Activated B cell treated with CpG ODN at 0.5 μM for 24 hours (primary cell): Measurements from ENCODE around the gene CORT. TPM values are rescaled to one million over a fixed set of nuclear protein-coding genes. Genes with fewer than 3 reads are reported as not detected.
A peak's percentile ranks its signal among the peaks of the same experiment; 100 is the strongest.
"Not testable (repeated sequence)": the region's sequence is repeated elsewhere in the genome, so short reads cannot be mapped to it uniquely, and the experiment has no call there.

ENCODE experiments used
- ATAC-seq: fragments of 200-7000 bp; cut with Tn5 transposase; one replicate; pipeline ENCODE4 v1.10.0; 2021; ENCODE audit warnings: low read depth, mild to moderate bottlenecking, moderate library complexity
- CTCF ChIA-PET: fragments of 350-600 bp; sonication (Branson Sonifier 250); formaldehyde crosslinking; loops from one replicate; lab custom pipeline; 2021; ENCODE audit warnings: antibody characterized with exemption; lab: Charles Lee
- POLR2A ChIA-PET: fragments of 350-600 bp; sonication (Branson Sonifier 250); formaldehyde crosslinking; loops from one replicate; lab custom pipeline; 2021; ENCODE audit warnings: antibody characterized with exemption; lab: Charles Lee
- DNase-seq: peaks from one replicate; pipeline ENCODE4 v3.0.0; 2022
- H3K27ac Mint-ChIP-seq: one replicate; pipeline ENCODE4 v1.8.0; 2020; ENCODE audit warnings: mixed read lengths
- H3K27me3 Mint-ChIP-seq: one replicate; pipeline ENCODE4 v1.8.0; 2021; ENCODE audit warnings: mixed read lengths
- H3K36me3 Mint-ChIP-seq: one replicate; pipeline ENCODE4 v1.8.0; 2021; ENCODE audit warnings: low read depth, mixed read lengths
- H3K4me1 Mint-ChIP-seq: one replicate; pipeline ENCODE4 v1.8.0; 2021; ENCODE audit warnings: mixed read lengths
- H3K4me3 Mint-ChIP-seq: one replicate; pipeline ENCODE4 v1.8.0; 2020; ENCODE audit warnings: mild to moderate bottlenecking, mixed read lengths
- H3K9me3 Mint-ChIP-seq: one replicate; pipeline ENCODE4 v1.8.0; 2020; ENCODE audit warnings: mixed read lengths
- intact Hi-C: fragments of 100-400 bp; cut with micrococcal nuclease; formaldehyde crosslinking; loops from one replicate; pipeline ENCODE4 v1.15.1; 2024
- total RNA-seq: library from RNA; stranded (reverse); gene quantifications from 2 replicates; pipeline ENCODE4 v1.2.3, GENCODE V29; 2022
- TF ChIP-seq, protein P1 (sequence below): fragments of 200-600 bp; IDR thresholded peaks from one replicate; pipeline ENCODE4 v1.8.0; 2022; ENCODE audit warnings: antibody characterized with exemption, mild to moderate bottlenecking

The CORT gene
- total RNA-seq, 1 donor from 2014 or later, result 0.49 TPM

DNA sequence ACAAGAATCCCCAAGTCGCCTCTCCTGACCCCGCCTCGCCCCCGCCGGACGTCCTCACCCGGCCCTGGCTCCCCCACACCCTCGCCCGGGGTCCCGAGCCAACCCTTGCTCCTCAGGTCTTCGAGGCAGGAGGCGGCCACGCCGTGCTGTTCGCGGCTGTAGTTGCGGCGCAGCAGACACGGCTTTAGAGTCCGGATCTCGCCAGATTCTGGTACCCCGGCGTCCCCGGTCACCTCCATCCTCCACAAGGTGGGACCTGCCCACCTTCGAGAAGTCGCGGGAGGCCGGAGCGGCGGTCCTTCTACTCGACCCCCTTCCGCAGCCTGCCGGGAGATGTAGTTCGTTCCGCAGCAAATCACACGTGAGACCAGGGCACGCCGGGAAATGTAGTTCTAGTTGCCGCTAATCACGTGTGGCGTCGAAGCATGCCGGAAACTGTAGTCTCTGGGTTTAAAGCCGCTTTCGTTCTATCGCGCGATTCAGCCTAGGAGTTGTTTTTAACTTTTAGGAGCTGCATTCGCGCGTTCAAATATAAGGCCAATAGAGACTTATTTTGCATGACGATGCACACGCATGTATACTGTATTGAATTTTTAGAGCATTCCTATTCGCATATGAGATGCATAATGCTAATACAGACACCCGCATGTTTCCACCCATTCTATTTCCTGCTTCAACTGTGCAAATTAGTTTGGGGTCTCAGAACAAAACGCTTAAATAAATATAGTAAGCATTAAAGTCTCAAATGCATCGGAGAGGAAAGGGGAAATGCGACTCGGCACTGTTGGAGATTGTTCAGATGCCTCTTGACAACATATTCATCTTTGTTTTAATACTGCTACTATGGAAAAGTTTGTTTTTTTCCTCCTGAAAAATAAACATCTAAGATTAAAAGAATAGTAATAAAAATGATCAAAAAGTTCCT is 22.7 kb downstream of the CORT start, which contains the start of gene DFFA:
Gene DFFA (minus strand): TSS at position 310 of the 925 bp plus-strand sequence. CDS start 71 bp downstream, at position 239.
- CTCF ChIA-PET, result no interaction called here
- peak within 1 kb of the TSS; percentile 94 for H3K4me3 Mint-ChIP-seq
- intact Hi-C loops, result loop anchor here (1.0 to 10.0 kb wide), 6 partner anchors 23 to 1510 kb away; partner anchors contain the start of genes CENPS, CLCN6, MFN2 and MTHFR
- TF ChIP-seq, protein P1, sequence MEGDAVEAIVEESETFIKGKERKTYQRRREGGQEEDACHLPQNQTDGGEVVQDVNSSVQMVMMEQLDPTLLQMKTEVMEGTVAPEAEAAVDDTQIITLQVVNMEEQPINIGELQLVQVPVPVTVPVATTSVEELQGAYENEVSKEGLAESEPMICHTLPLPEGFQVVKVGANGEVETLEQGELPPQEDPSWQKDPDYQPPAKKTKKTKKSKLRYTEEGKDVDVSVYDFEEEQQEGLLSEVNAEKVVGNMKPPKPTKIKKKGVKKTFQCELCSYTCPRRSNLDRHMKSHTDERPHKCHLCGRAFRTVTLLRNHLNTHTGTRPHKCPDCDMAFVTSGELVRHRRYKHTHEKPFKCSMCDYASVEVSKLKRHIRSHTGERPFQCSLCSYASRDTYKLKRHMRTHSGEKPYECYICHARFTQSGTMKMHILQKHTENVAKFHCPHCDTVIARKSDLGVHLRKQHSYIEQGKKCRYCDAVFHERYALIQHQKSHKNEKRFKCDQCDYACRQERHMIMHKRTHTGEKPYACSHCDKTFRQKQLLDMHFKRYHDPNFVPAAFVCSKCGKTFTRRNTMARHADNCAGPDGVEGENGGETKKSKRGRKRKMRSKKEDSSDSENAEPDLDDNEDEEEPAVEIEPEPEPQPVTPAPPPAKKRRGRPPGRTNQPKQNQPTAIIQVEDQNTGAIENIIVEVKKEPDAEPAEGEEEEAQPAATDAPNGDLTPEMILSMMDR, result no peak
- POLR2A ChIA-PET, result interaction anchor here (0.7 to 1.3 kb wide), 4 partner anchors 10 to 42 kb away, joined by 3 to 4 read pairs (median 4); partner anchors contain the start of gene CENPS
- H3K27ac Mint-ChIP-seq, result peak within 1 kb of the TSS; percentile 90
- H3K4me1 Mint-ChIP-seq, result peaks cover 51% of the 10 kb centered on the region
- no peaks in the 10 kb centered on the region for H3K9me3 Mint-ChIP-seq
- no peaks in the 10 kb centered on the region for H3K27me3 Mint-ChIP-seq
- peaks cover 28% of the 10 kb centered on the region for H3K36me3 Mint-ChIP-seq
- ATAC-seq (peak; percentile 78), DNase-seq (peak; percentile 82)

DNA sequence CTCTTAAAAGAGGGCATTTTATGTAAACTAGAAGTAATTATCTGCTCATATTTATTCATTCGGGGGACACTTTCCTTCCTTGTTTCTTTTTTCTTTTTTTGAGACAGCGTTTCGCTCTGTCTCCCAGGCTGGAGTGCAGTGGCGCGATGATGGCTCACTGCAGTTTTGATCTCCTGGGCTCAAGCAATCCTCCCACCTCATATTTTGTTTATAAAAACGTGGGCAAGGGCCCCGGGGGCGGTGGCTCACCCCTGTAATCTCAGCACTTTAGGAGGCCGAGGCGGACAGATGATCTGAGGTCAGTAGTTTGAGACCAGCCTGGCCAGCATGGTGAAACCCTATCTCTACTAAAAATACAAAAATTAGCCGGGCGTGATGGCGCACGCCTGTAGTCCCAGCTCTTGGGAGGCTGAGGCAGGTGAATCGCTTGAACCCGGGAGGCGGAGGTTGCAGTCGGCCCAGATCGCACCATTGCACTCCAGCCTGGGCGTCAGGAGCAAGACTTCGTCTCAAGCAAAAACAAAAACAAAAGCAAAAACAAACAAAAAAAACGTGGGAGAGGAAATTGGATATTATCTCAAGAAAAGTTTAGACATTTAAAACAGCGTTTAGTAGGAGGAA is 23.4 kb downstream of the CORT start:
- peaks cover 48% of the 10 kb centered on the region for H3K4me1 Mint-ChIP-seq

DNA sequence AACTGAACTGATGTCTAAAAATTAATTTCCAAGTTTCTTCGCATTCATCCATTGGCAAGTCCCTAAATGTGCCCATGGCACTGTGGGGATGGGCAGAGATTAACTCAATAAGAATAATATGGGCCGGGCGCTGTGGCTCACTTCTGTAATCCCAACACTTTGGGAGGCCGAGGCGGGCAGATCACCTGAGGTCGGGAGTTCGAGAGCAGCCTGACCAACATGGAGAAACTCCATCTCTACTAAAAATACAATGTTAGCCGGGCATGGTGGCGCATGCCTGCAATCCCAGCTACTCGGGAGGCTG is 24.4 kb downstream of the CORT start:
- CTCF ChIA-PET, result not testable (repeated sequence)

More for the DNA sequence above, 23.4 kb downstream of the CORT start:
- CTCF ChIA-PET, result no interaction called here
- H3K36me3 Mint-ChIP-seq, result peaks cover 20% of the 10 kb centered on the region
- H3K27ac Mint-ChIP-seq, result peak overlapping the region; percentile 90
- H3K4me3 Mint-ChIP-seq, result peak overlapping the region; percentile 94
- TF ChIP-seq, protein P1, result no peak
- intact Hi-C loops, result loop anchor here (5.0 to 10.0 kb wide), 2 partner anchors 1332 to 1509 kb away; partner anchors contain the start of genes CLCN6, MFN2 and MTHFR
- no peak for DNase-seq
- POLR2A ChIA-PET, result interaction anchor here (0.7 to 1.3 kb wide), 4 partner anchors 11 to 43 kb away, joined by 3 to 4 read pairs (median 4); partner anchors contain the start of gene CENPS
- no peak for ATAC-seq
- H3K27me3 Mint-ChIP-seq, result no peaks in the 10 kb centered on the region
- H3K9me3 Mint-ChIP-seq, result no peaks in the 10 kb centered on the region

DNA sequence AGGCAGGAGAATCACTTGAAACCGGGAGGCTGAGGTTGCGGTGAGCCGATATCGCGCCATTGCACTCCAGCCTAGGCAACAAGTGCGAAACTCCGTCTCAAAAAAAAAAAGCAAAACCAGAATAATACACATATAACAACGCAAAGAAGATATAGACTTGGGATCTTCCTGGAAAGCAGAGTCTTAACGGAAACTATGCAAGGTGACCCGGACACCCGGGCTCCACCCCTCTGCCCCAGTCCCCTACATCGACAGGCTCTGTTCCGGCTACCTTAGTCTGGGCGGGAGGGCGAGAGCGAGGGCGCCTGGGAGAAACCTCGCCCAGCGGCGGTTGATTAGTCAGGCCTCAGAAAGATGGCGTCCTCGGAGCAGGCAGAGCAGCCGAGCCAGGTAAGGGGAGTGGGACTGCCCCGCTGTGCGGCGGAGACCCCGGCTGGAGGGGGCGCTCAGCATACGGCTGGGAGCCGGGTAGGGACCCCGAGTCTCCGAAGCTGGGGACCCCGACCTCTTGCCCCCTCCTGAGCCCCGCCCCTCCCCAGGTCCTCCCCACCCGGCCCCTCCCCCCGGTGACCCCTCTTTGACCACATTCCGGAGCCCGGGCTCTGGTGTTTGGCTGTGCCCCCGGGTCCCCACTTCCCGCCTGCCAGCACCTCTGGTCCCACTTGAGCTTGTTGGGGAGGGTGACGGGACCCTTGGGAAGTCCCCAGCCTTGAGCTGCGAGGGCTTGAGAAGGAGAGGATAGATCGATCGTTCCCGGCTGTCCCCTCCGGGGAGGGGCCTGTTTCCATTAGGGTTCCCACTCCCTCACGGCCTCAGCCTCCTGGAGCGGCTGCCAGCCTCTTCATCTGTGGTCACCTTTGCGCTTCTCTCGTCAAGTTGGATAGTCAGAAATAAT is 25.0 kb downstream of the CORT start, which contains the start of gene PEX14:
Gene PEX14 (plus strand): TSS at position 338 of the 895 bp plus-strand sequence. CDS start 17 bp downstream, at position 355.
- Mint-ChIP-seq H3K4me3 (peak within 1 kb of the TSS; percentile 95), H3K27me3 (no peaks in the 10 kb centered on the region), H3K4me1 (peaks cover 49% of the 10 kb centered on the region), H3K27ac (peak within 1 kb of the TSS; percentile 89), H3K36me3 (peaks cover 10% of the 10 kb centered on the region), H3K9me3 (no peaks in the 10 kb centered on the region)
- ChIA-PET CTCF (no interaction called here), POLR2A (interaction anchor here (0.6 to 1.5 kb wide), 4 partner anchors 20 to 1602 kb away, joined by 3 to 6 read pairs (median 4); partner anchors contain the start of gene CENPS)
- DNase-seq (peak; percentile 76), ATAC-seq (peak; percentile 76)
- intact Hi-C loops, result loop anchor here (5.0 to 10.0 kb wide), 2 partner anchors 1330 to 1507 kb away; partner anchors contain the start of genes CLCN6, MFN2 and MTHFR
- TF ChIP-seq, protein P1, result no peak

More for the DNA sequence above, 24.4 kb downstream of the CORT start:
- Mint-ChIP-seq H3K27ac (peak overlapping the region; percentile 89), H3K36me3 (peaks cover 10% of the 10 kb centered on the region), H3K4me3 (peak overlapping the region; percentile 95), H3K4me1 (peaks cover 46% of the 10 kb centered on the region)
- intact Hi-C loops, result loop anchor here (5.0 to 10.0 kb wide), 2 partner anchors 1331 to 1508 kb away; partner anchors contain the start of genes CLCN6, MFN2 and MTHFR
- not testable (repeated sequence) for ATAC-seq, H3K27me3 Mint-ChIP-seq, H3K9me3 Mint-ChIP-seq, DNase-seq
- POLR2A ChIA-PET, result interaction anchor here (0.6 to 1.5 kb wide), 2 partner anchors 44 to 518 kb away, joined by 3 to 4 read pairs; partner anchors contain the start of gene CENPS
